Measurements from ENCODE around the gene ITGB8. TPM values are rescaled to one million over a fixed set of nuclear protein-coding genes. Genes with fewer than 3 reads are reported as not detected.

ITGB8 gene
- total RNA-seq, 1 donor from 2014 or later, result 19.0 TPM

DNA sequence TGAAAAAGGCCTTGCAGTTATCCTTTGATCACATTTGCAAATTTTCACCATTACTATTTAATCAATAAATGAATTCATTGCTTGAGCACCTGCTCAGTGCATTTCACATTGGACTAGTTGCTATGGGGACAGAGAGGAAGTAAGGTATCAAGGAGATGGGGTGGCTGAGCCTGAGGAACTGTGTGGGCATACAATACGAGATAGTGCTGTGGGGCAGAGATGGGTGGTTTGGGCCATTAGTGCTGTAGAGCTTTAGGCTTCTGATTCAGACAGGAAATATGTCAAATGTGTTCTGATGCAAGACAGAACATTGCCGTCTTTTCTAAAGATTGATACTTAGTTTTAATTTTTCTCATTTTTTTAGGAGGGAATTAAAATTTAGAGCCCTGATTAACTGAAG, 13.2 kb downstream of the ITGB8 start:
- no peaks in the 10 kb centered on the region for H3K36me3 Mint-ChIP-seq (ENCODE audit: unreplicated experiment)
- H3K9me3 Mint-ChIP-seq (ENCODE audit: unreplicated experiment), result no peaks in the 10 kb centered on the region
- DNase-seq, result no peak

DNA sequence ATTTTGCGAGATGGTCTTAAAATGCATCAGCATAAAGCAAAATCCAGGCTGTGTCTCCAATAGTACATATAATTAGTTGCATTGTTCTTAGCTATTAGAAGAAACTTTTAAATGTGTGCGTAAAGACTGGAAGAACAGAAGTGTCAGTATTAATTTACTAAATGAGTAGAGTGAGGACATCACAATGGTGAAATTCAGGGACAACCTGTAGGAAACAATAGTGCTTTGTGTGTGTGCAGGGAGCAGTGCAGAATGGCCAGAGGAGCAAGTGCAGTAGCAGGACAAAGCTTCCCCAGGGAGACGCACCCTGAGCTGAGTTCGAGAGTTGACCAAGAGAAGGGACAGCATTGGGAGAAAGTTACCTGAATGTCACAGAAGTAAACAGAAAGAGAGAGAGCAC, 13.7 kb downstream of the ITGB8 start:
- DNase-seq, result no peak
- H3K36me3 Mint-ChIP-seq (ENCODE audit: unreplicated experiment), result no peaks in the 10 kb centered on the region
- H3K9me3 Mint-ChIP-seq (ENCODE audit: unreplicated experiment), result no peaks in the 10 kb centered on the region
- peaks cover 6% of the 10 kb centered on the region for H3K4me1 Mint-ChIP-seq (ENCODE audit: low read depth, unreplicated experiment)
- no peak overlapping the region for H3K27ac Mint-ChIP-seq (ENCODE audit: unreplicated experiment)
- TF ChIP-seq, protein P1, sequence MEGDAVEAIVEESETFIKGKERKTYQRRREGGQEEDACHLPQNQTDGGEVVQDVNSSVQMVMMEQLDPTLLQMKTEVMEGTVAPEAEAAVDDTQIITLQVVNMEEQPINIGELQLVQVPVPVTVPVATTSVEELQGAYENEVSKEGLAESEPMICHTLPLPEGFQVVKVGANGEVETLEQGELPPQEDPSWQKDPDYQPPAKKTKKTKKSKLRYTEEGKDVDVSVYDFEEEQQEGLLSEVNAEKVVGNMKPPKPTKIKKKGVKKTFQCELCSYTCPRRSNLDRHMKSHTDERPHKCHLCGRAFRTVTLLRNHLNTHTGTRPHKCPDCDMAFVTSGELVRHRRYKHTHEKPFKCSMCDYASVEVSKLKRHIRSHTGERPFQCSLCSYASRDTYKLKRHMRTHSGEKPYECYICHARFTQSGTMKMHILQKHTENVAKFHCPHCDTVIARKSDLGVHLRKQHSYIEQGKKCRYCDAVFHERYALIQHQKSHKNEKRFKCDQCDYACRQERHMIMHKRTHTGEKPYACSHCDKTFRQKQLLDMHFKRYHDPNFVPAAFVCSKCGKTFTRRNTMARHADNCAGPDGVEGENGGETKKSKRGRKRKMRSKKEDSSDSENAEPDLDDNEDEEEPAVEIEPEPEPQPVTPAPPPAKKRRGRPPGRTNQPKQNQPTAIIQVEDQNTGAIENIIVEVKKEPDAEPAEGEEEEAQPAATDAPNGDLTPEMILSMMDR (IDR thresholded peaks at IDR 0.05; ENCODE audit: partially characterized antibody, unreplicated experiment), result no peak
- no peak overlapping the region for H3K4me3 Mint-ChIP-seq (ENCODE audit: unreplicated experiment)
- peaks cover 1% of the 10 kb centered on the region for H3K27me3 Mint-ChIP-seq (ENCODE audit: unreplicated experiment)

More for the DNA sequence above, 13.2 kb downstream of the ITGB8 start:
- Mint-ChIP-seq H3K4me1 (ENCODE audit: low read depth, unreplicated experiment) (peaks cover 6% of the 10 kb centered on the region), H3K27me3 (ENCODE audit: unreplicated experiment) (peaks cover 1% of the 10 kb centered on the region), H3K27ac (ENCODE audit: unreplicated experiment) (no peak overlapping the region), H3K4me3 (ENCODE audit: unreplicated experiment) (no peak overlapping the region)
- TF ChIP-seq, protein P1 (IDR thresholded peaks at IDR 0.05; ENCODE audit: partially characterized antibody, unreplicated experiment), result no peak

DNA sequence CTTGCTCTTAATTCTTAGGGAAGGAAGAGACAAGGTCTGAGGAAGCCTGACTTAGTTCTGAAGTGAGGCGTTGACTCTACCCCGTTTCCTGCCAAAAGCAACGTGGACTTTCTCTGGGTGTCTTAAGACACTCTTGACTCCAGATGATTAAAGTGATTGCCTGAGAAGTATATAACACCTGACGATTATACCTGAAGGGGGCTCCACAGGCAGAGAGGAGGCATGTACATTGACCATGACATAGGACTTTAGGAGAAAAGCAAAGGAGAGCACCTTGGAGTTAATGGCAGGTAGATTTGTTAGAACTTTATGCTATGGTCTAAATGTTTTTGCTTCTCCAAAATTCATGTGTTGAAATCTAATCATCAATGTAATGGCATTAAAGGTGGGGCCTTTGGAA, 15.9 kb downstream of the ITGB8 start:
- Mint-ChIP-seq H3K27me3 (ENCODE audit: unreplicated experiment) (peaks cover 1% of the 10 kb centered on the region), H3K4me1 (ENCODE audit: low read depth, unreplicated experiment) (peaks cover 5% of the 10 kb centered on the region), H3K36me3 (ENCODE audit: unreplicated experiment) (no peaks in the 10 kb centered on the region), H3K27ac (ENCODE audit: unreplicated experiment) (no peak overlapping the region), H3K4me3 (ENCODE audit: unreplicated experiment) (no peak overlapping the region), H3K9me3 (ENCODE audit: unreplicated experiment) (no peaks in the 10 kb centered on the region)
- TF ChIP-seq, protein P1 (IDR thresholded peaks at IDR 0.05; ENCODE audit: partially characterized antibody, unreplicated experiment), result no peak
- DNase-seq, result no peak

DNA sequence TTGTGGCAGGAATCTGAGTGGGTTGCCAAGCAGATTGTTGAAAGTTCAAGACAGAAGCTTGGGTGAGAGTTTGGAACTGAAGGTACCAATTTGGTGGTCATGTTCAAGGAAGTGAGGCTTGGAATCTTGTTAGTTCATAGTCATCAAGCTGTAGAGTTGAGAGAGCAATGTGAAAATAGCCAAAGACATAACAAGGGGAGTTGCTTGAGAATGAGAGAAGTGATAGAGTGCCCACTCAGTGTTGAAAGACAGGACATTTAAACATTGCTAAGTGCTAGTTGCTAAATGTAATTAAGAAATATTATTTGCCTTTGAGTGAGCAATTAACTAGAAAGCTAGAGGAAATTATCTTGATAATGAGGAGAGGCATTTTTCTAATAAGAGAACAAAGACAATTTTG, 17.0 kb downstream of the ITGB8 start:
- peaks cover 4% of the 10 kb centered on the region for H3K4me1 Mint-ChIP-seq (ENCODE audit: low read depth, unreplicated experiment)
- no peak for DNase-seq
- no peak overlapping the region for H3K27ac Mint-ChIP-seq (ENCODE audit: unreplicated experiment)
- no peak overlapping the region for H3K4me3 Mint-ChIP-seq (ENCODE audit: unreplicated experiment)
- no peaks in the 10 kb centered on the region for H3K9me3 Mint-ChIP-seq (ENCODE audit: unreplicated experiment)
- H3K36me3 Mint-ChIP-seq (ENCODE audit: unreplicated experiment), result no peaks in the 10 kb centered on the region
- peaks cover 1% of the 10 kb centered on the region for H3K27me3 Mint-ChIP-seq (ENCODE audit: unreplicated experiment)
- TF ChIP-seq, protein P1 (IDR thresholded peaks at IDR 0.05; ENCODE audit: partially characterized antibody, unreplicated experiment), result no peak

DNA sequence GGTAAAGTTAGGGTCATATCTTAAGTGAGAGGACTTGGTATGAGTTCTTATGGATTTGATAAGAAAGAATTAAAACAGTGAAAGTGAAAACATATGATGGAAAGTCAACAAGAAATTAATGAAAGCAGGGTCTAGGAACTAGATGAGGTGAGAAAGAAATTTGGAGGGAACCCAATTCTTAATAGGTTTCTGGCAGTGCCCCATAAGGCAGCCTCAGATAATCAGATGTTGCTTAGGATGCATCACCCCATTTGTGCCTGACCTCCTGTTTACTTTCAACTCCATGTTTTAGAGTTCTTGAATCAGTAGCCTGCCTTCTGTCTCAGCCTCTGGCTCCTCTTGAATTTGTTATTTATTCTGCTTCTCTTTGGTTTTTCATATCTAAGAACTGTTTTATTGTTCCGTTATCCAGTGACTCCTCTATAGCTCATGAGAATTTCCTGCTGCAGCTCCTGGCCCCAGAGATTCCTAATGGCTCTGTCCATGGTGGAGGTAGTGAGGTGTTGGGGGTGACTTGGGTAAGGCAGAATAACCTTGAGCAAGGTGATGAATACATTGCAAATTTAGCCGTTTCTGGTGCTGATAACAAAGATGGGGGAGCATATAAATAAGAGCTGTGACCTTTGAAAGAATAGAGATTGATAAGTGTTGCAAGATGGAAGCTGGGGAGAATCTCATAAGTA, 17.6 kb downstream of the ITGB8 start:
- Mint-ChIP-seq H3K27ac (ENCODE audit: unreplicated experiment) (no peak overlapping the region), H3K4me1 (ENCODE audit: low read depth, unreplicated experiment) (peaks cover 2% of the 10 kb centered on the region), H3K27me3 (ENCODE audit: unreplicated experiment) (peaks cover 1% of the 10 kb centered on the region)

More for the DNA sequence above, 17.6 kb downstream of the ITGB8 start:
- H3K36me3 Mint-ChIP-seq (ENCODE audit: unreplicated experiment), result no peaks in the 10 kb centered on the region
- DNase-seq, result no peak
- H3K9me3 Mint-ChIP-seq (ENCODE audit: unreplicated experiment), result no peaks in the 10 kb centered on the region
- H3K4me3 Mint-ChIP-seq (ENCODE audit: unreplicated experiment), result no peak overlapping the region
- TF ChIP-seq, protein P1 (IDR thresholded peaks at IDR 0.05; ENCODE audit: partially characterized antibody, unreplicated experiment), result no peak

Measured in glutamatergic neuron (in vitro differentiated cells).